Thymus (tissue), 11 donors: ENCODE measurements around the gene ENTPD7. TPM values are rescaled to one million over a fixed set of nuclear protein-coding genes. Genes with fewer than 3 reads are reported as not detected.

Experiments
- DNase-seq, 9 donors: peaks; one replicate each; pipeline ENCODE4 v3.0.0-alpha.2; 2013; ENCODE audit warnings: low spot score in 9 of 9, low read depth in 6 of 9, missing footprints in 1 of 9
- H3K27ac ChIP-seq, 2 donors: one replicate each; pipeline ENCODE4 v1.5.1; 2013; ENCODE audit warnings: control low read depth in 1 of 2, low read depth in 1 of 2, low read length in 1 of 2, mild to moderate bottlenecking in 1 of 2, moderate library complexity in 1 of 2
- H3K27me3 ChIP-seq, 2 donors: one replicate each; pipeline ENCODE4 v1.5.1; 2013; ENCODE audit warnings: low read length in 1 of 2; ENCODE audit not compliant: control insufficient read depth in 2 of 2, insufficient read depth in 1 of 2
- H3K36me3 ChIP-seq, 2 donors: one replicate each; pipeline ENCODE4 v1.5.1; 2013; ENCODE audit warnings: low read length in 1 of 2, mild to moderate bottlenecking in 1 of 2, moderate library complexity in 1 of 2; ENCODE audit not compliant: control insufficient read depth in 2 of 2, insufficient read depth in 2 of 2
- H3K4me1 ChIP-seq, 2 donors: one replicate each; pipeline ENCODE4 v1.5.1; 2013; ENCODE audit warnings: low read length in 2 of 2; ENCODE audit not compliant: control insufficient read depth in 2 of 2, insufficient read depth in 2 of 2
- H3K4me3 ChIP-seq, 2 donors: one replicate each; pipeline ENCODE4 v1.5.1; 2013; ENCODE audit warnings: low read length in 2 of 2, control low read depth in 1 of 2, mild to moderate bottlenecking in 1 of 2
- H3K9me3 ChIP-seq, 2 donors: one replicate each; pipeline ENCODE4 v1.5.1; 2013; ENCODE audit warnings: low read length in 1 of 2, mild to moderate bottlenecking in 1 of 2; ENCODE audit not compliant: control insufficient read depth in 2 of 2, insufficient read depth in 1 of 2
- WGBS: extraction: QIAGEN DNeasy Blood & Tissue Kit; methylation state at CpG from one replicate; pipeline ENCODE4 v1.1.7; 2013; 5-methylcytosine and 5-hydroxymethylcytosine counted together
- polyA plus RNA-seq: library from polyadenylated mRNA; stranded (reverse); fragments of 200-250 nt; gene quantifications from one replicate; pipeline ENCODE4 v1.2.3, GENCODE V29; 2013
- total RNA-seq: library from RNA; stranded (reverse); fragments of 120-200 nt; gene quantifications from one replicate; pipeline ENCODE4 v1.2.4, GENCODE V29; 2013
- donor health status: healthy.

Gene ENTPD7
- total and polyA plus RNA-seq, 2 donors: 1.4 to 4.9 TPM

GRCh38 chr10:99693933-99694583 lies 34.7 kb downstream of the ENTPD7 start:
- Histone ChIP-seq H3K9me3 (no peaks in the 10 kb centered on the region), H3K27me3 (no peaks in the 10 kb centered on the region), H3K4me1 (no peaks in the 10 kb centered on the region), H3K27ac (no peak overlapping the region), H3K36me3 (peaks cover 0 to 11% of the 10 kb centered on the region in 2 donors), H3K4me3 (no peak overlapping the region)
- WGBS: over 99% methylated on average over 3 of the region's 3 CpGs
- no peak for DNase-seq

- Histone ChIP-seq H3K27me3 (no peaks in the 10 kb centered on the region), H3K4me3 (no peak overlapping the region), H3K9me3 (no peaks in the 10 kb centered on the region), H3K36me3 (peaks cover 0 to 11% of the 10 kb centered on the region in 2 donors), H3K4me1 (no peaks in the 10 kb centered on the region), H3K27ac (no peak overlapping the region)
- DNase-seq: no peak
- WGBS: 97% methylated on average over 6 of the region's 6 CpGs
These were observed 36.5 kb downstream of the ENTPD7 start for GRCh38 chr10:99695761-99696160.

- no peak overlapping the region for H3K27ac ChIP-seq
- 95% methylated on average over 8 of the region's 8 CpGs for WGBS
These were observed 39.3 kb downstream of the ENTPD7 start for GRCh38 chr10:99698504-99699080.

GRCh38 chr10:99700649-99701048 lies 41.3 kb downstream of the ENTPD7 start:
- Histone ChIP-seq H3K27me3 (no peaks in the 10 kb centered on the region), H3K4me1 (no peaks in the 10 kb centered on the region)
- WGBS: 96% methylated on average over 4 of the region's 4 CpGs

More at GRCh38 chr10:99698504-99699080, 39.3 kb downstream of the ENTPD7 start:
- no peaks in the 10 kb centered on the region for H3K9me3 ChIP-seq
- DNase-seq: no peak
- no peak overlapping the region for H3K4me3 ChIP-seq
- H3K27me3 ChIP-seq: no peaks in the 10 kb centered on the region
- H3K36me3 ChIP-seq: peaks cover 0 to 7% of the 10 kb centered on the region in 2 donors
- H3K4me1 ChIP-seq: no peaks in the 10 kb centered on the region

GRCh38 chr10:99708428-99709012 lies 49.2 kb downstream of the ENTPD7 start:
- H3K4me3 ChIP-seq: no peak overlapping the region
- H3K36me3 ChIP-seq: peaks cover 11 to 23% of the 10 kb centered on the region in 2 donors
- no peaks in the 10 kb centered on the region for H3K9me3 ChIP-seq
- DNase-seq: no peak
- no peaks in the 10 kb centered on the region for H3K27me3 ChIP-seq
- 96% methylated on average over 1 of the region's 1 CpG for WGBS
- H3K27ac ChIP-seq: no peak overlapping the region
- H3K4me1 ChIP-seq: no peaks in the 10 kb centered on the region

More at GRCh38 chr10:99700649-99701048, 41.3 kb downstream of the ENTPD7 start:
- Histone ChIP-seq H3K36me3 (peaks cover 3 to 17% of the 10 kb centered on the region in 2 donors), H3K4me3 (no peak overlapping the region), H3K9me3 (no peaks in the 10 kb centered on the region), H3K27ac (no peak overlapping the region)
- DNase-seq: no peak

GRCh38 chr10:99709480-99710229 lies 50.3 kb downstream of the ENTPD7 start:
- 97% methylated on average over 4 of the region's 4 CpGs for WGBS
- H3K9me3 ChIP-seq: no peaks in the 10 kb centered on the region
- H3K36me3 ChIP-seq: peaks cover 14 to 22% of the 10 kb centered on the region in 2 donors
- no peak for DNase-seq
- H3K27me3 ChIP-seq: no peaks in the 10 kb centered on the region
- H3K27ac ChIP-seq: no peak overlapping the region
- no peak overlapping the region for H3K4me3 ChIP-seq
- no peaks in the 10 kb centered on the region for H3K4me1 ChIP-seq

GRCh38 chr10:99711129-99711719 lies 51.9 kb downstream of the ENTPD7 start:
- no peaks in the 10 kb centered on the region for H3K27me3 ChIP-seq
- peak in 8 of 9 donors; percentile 10 to 62 (median 36) for DNase-seq
- no peak overlapping the region for H3K4me3 ChIP-seq
- no peaks in the 10 kb centered on the region for H3K9me3 ChIP-seq
- H3K4me1 ChIP-seq: no peaks in the 10 kb centered on the region
- H3K36me3 ChIP-seq: peaks cover 15 to 20% of the 10 kb centered on the region in 2 donors
- no peak overlapping the region for H3K27ac ChIP-seq

- H3K9me3 ChIP-seq: no peaks in the 10 kb centered on the region
- WGBS: 97% methylated on average over 5 of the region's 5 CpGs
- DNase-seq: no peak
- H3K4me3 ChIP-seq: no peak overlapping the region
- no peaks in the 10 kb centered on the region for H3K4me1 ChIP-seq
- peaks cover 35 to 36% of the 10 kb centered on the region in 2 donors for H3K36me3 ChIP-seq
- H3K27me3 ChIP-seq: no peaks in the 10 kb centered on the region
- no peak overlapping the region for H3K27ac ChIP-seq
These were observed 55.1 kb downstream of the ENTPD7 start for GRCh38 chr10:99714446-99714845.
